Dendritic cell treated with granulocyte-macrophage colony-stimulating factor and Interleukin-4, amounts not matched to agents 40 ng/mL and 50 ng/mL, for 4 days (primary cell): ENCODE measurements around the gene LACC1.

Experiments
- H3K27ac Mint-ChIP-seq: one replicate; pipeline ENCODE4 v1.8.0; 2022; ENCODE audit warnings: mild to moderate bottlenecking, mixed read lengths
- H3K27me3 Mint-ChIP-seq: one replicate; pipeline ENCODE4 v1.8.0; 2022; ENCODE audit warnings: mild to moderate bottlenecking, mixed read lengths
- H3K36me3 Mint-ChIP-seq: one replicate; pipeline ENCODE4 v1.8.0; 2022; ENCODE audit warnings: low read depth, mixed read lengths
- H3K4me1 Mint-ChIP-seq: one replicate; pipeline ENCODE4 v1.8.0; 2022; ENCODE audit warnings: low read depth, mixed read lengths
- H3K4me3 Mint-ChIP-seq: one replicate; pipeline ENCODE4 v1.8.0; 2022; ENCODE audit warnings: mild to moderate bottlenecking, moderate library complexity, mixed read lengths
- H3K9me3 Mint-ChIP-seq: one replicate; pipeline ENCODE4 v1.8.0; 2022; ENCODE audit warnings: mixed read lengths
- intact Hi-C: fragments of 100-400 bp; cut with micrococcal nuclease; formaldehyde crosslinking; loops from one replicate; pipeline ENCODE4 v1.15.0; 2022

LACC1 gene

GRCh38 chr13:43876366-43876765 is 3.3 kb upstream of the LACC1 start:
- intact Hi-C loops: loop anchor here (5.0 to 10.0 kb wide), 4 partner anchors 399 to 1599 kb away; no protein-coding TSS in a partner anchor
- Mint-ChIP-seq H3K4me1 (peaks cover 36% of the 10 kb centered on the region), H3K4me3 (no peak overlapping the region), H3K27ac (no peak overlapping the region), H3K27me3 (peaks cover 4% of the 10 kb centered on the region), H3K36me3 (peaks cover 17% of the 10 kb centered on the region), H3K9me3 (no peaks in the 10 kb centered on the region)

GRCh38 chr13:43877326-43877725 is 2.4 kb upstream of the LACC1 start:
- Mint-ChIP-seq H3K4me1 (peaks cover 43% of the 10 kb centered on the region), H3K27ac (peak overlapping the region; percentile 100), H3K36me3 (peaks cover 25% of the 10 kb centered on the region), H3K27me3 (peaks cover 7% of the 10 kb centered on the region), H3K9me3 (no peaks in the 10 kb centered on the region), H3K4me3 (no peak overlapping the region)
- intact Hi-C loops: loop anchor here (5.0 to 10.0 kb wide), 4 partner anchors 400 to 1600 kb away; no protein-coding TSS in a partner anchor

GRCh38 chr13:43877766-43878165 is 1.9 kb upstream of the LACC1 start:
- H3K27ac Mint-ChIP-seq: peak overlapping the region; percentile 100

GRCh38 chr13:43878892-43879754 is 581 bp upstream of the LACC1 start, which contains the start of gene CCDC122:
TSS of gene CCDC122 (minus strand) at chr13:43879740. CDS start at chr13:43869376, 10,364 bp downstream.
- peaks cover 31% of the 10 kb centered on the region for H3K36me3 Mint-ChIP-seq
- H3K9me3 Mint-ChIP-seq: no peaks in the 10 kb centered on the region
- H3K27ac Mint-ChIP-seq: peak within 1 kb of the TSS; percentile 100
- H3K27me3 Mint-ChIP-seq: peaks cover 7% of the 10 kb centered on the region
- peaks cover 43% of the 10 kb centered on the region for H3K4me1 Mint-ChIP-seq
- intact Hi-C loops: loop anchor here (5.0 to 10.0 kb wide), 4 partner anchors 402 to 1602 kb away; no protein-coding TSS in a partner anchor
- H3K4me3 Mint-ChIP-seq: peak within 1 kb of the TSS; percentile 98

More at GRCh38 chr13:43877766-43878165, 1.9 kb upstream of the LACC1 start:
- intact Hi-C loops: loop anchor here (5.0 to 10.0 kb wide), 4 partner anchors 400 to 1600 kb away; no protein-coding TSS in a partner anchor
- Mint-ChIP-seq H3K4me1 (peaks cover 43% of the 10 kb centered on the region), H3K27me3 (peaks cover 7% of the 10 kb centered on the region), H3K9me3 (no peaks in the 10 kb centered on the region), H3K36me3 (peaks cover 25% of the 10 kb centered on the region), H3K4me3 (no peak overlapping the region)

- peaks cover 42% of the 10 kb centered on the region for H3K36me3 Mint-ChIP-seq
- H3K4me3 Mint-ChIP-seq: peak overlapping the region; percentile 98
- peaks cover 43% of the 10 kb centered on the region for H3K4me1 Mint-ChIP-seq
- intact Hi-C loops: loop anchor here (10.0 kb wide), 1 partner anchor 694 kb away; the partner anchor contains the start of gene TSC22D1
- peak overlapping the region; percentile 100 for H3K27ac Mint-ChIP-seq
- peaks cover 7% of the 10 kb centered on the region for H3K27me3 Mint-ChIP-seq
- no peaks in the 10 kb centered on the region for H3K9me3 Mint-ChIP-seq
Measured at GRCh38 chr13:43880214-43880855, 631 bp downstream of the LACC1 start.

- peaks cover 48% of the 10 kb centered on the region for H3K36me3 Mint-ChIP-seq
- intact Hi-C loops: loop anchor here (10.0 kb wide), 1 partner anchor 694 kb away; the partner anchor contains the start of gene TSC22D1
- peaks cover 43% of the 10 kb centered on the region for H3K4me1 Mint-ChIP-seq
- H3K27ac Mint-ChIP-seq: no peak overlapping the region
- H3K4me3 Mint-ChIP-seq: peak overlapping the region; percentile 30
- H3K27me3 Mint-ChIP-seq: peaks cover 7% of the 10 kb centered on the region
- H3K9me3 Mint-ChIP-seq: no peaks in the 10 kb centered on the region
Measured at GRCh38 chr13:43880926-43881325, 1.2 kb downstream of the LACC1 start.

- Mint-ChIP-seq H3K4me3 (peak overlapping the region; percentile 30), H3K27me3 (peaks cover 7% of the 10 kb centered on the region), H3K4me1 (peaks cover 43% of the 10 kb centered on the region), H3K27ac (no peak overlapping the region), H3K36me3 (peaks cover 53% of the 10 kb centered on the region), H3K9me3 (no peaks in the 10 kb centered on the region)
- intact Hi-C loops: loop anchor here (10.0 kb wide), 1 partner anchor 693 kb away; the partner anchor contains the start of gene TSC22D1
Measured at GRCh38 chr13:43881580-43881979, 1.9 kb downstream of the LACC1 start.

GRCh38 chr13:43883631-43884030 is 3.9 kb downstream of the LACC1 start:
- Mint-ChIP-seq H3K27me3 (peaks cover 7% of the 10 kb centered on the region), H3K36me3 (peaks cover 63% of the 10 kb centered on the region), H3K4me3 (no peak overlapping the region), H3K4me1 (peaks cover 31% of the 10 kb centered on the region), H3K9me3 (no peaks in the 10 kb centered on the region), H3K27ac (no peak overlapping the region)
- intact Hi-C loops: loop anchor here (10.0 kb wide), 1 partner anchor 691 kb away; the partner anchor contains the start of gene TSC22D1

GRCh38 chr13:43884222-43884621 is 4.5 kb downstream of the LACC1 start:
- Mint-ChIP-seq H3K27me3 (peaks cover 7% of the 10 kb centered on the region), H3K9me3 (no peaks in the 10 kb centered on the region), H3K27ac (no peak overlapping the region), H3K4me3 (no peak overlapping the region), H3K4me1 (peaks cover 27% of the 10 kb centered on the region), H3K36me3 (peaks cover 65% of the 10 kb centered on the region)
- intact Hi-C loops: loop anchor here (10.0 kb wide), 1 partner anchor 691 kb away; the partner anchor contains the start of gene TSC22D1

- Mint-ChIP-seq H3K27ac (no peak overlapping the region), H3K4me3 (no peak overlapping the region), H3K4me1 (peaks cover 9% of the 10 kb centered on the region), H3K9me3 (no peaks in the 10 kb centered on the region), H3K27me3 (peaks cover 3% of the 10 kb centered on the region), H3K36me3 (peaks cover 64% of the 10 kb centered on the region)
- intact Hi-C loops: no loop called here
Measured at GRCh38 chr13:43894438-43894837, 14.7 kb downstream of the LACC1 start.

GRCh38 chr13:43895940-43896339 is 16.2 kb downstream of the LACC1 start:
- H3K9me3 Mint-ChIP-seq: no peaks in the 10 kb centered on the region
- H3K27me3 Mint-ChIP-seq: peaks cover 6% of the 10 kb centered on the region
- no peak overlapping the region for H3K27ac Mint-ChIP-seq
- H3K4me1 Mint-ChIP-seq: peaks cover 9% of the 10 kb centered on the region
- no peak overlapping the region for H3K4me3 Mint-ChIP-seq
- peaks cover 49% of the 10 kb centered on the region for H3K36me3 Mint-ChIP-seq
- intact Hi-C loops: no loop called here

- no peaks in the 10 kb centered on the region for H3K9me3 Mint-ChIP-seq
- H3K27ac Mint-ChIP-seq: no peak overlapping the region
- H3K4me1 Mint-ChIP-seq: no peaks in the 10 kb centered on the region
- peaks cover 63% of the 10 kb centered on the region for H3K27me3 Mint-ChIP-seq
- intact Hi-C loops: loop anchor here (2.0 to 5.0 kb wide), 3 partner anchors 145 to 1067 kb away; no protein-coding TSS in a partner anchor
- H3K4me3 Mint-ChIP-seq: no peak overlapping the region
- H3K36me3 Mint-ChIP-seq: no peaks in the 10 kb centered on the region
Measured at GRCh38 chr13:43905435-43906031, 25.8 kb downstream of the LACC1 start.
